Adrenal gland (tissue), 5 donors: ENCODE data around the gene CRACR2B.

Experiments used
- POLR2A ChIP-seq, 2 donors: fragments of 450-650 bp; IDR thresholded peaks; one replicate each; pipeline ENCODE4 v1.6.1; 2017; ENCODE audit warnings: antibody characterized with exemption in 2 of 2, mild to moderate bottlenecking in 2 of 2, moderate library complexity in 1 of 2
- TF ChIP-seq, protein P1 (sequence below), 6 experiments: fragments of 450-650 bp in 4 of 6; fragments of 200-600 bp in 2 of 6; sonication (generic) in 1 of 6; IDR thresholded peaks; 1 replicate in 5 of 6; 2 replicates in 1 of 6; pipeline versions ENCODE4 v1.5.1 to v1.8.0; 2016 to 2021; ENCODE audit warnings: antibody characterized with exemption in 6 of 6, mild to moderate bottlenecking in 2 of 6, moderate library complexity in 1 of 6
- donor health status: DM: no; HTN: no; CAD: no.

GRCh38 chr11:859394-860131, 31.8 kb downstream of the CRACR2B start:
- TF ChIP-seq POLR2A (IDR thresholded peaks at IDR 0.05): no peak
- TF ChIP-seq, protein P1, sequence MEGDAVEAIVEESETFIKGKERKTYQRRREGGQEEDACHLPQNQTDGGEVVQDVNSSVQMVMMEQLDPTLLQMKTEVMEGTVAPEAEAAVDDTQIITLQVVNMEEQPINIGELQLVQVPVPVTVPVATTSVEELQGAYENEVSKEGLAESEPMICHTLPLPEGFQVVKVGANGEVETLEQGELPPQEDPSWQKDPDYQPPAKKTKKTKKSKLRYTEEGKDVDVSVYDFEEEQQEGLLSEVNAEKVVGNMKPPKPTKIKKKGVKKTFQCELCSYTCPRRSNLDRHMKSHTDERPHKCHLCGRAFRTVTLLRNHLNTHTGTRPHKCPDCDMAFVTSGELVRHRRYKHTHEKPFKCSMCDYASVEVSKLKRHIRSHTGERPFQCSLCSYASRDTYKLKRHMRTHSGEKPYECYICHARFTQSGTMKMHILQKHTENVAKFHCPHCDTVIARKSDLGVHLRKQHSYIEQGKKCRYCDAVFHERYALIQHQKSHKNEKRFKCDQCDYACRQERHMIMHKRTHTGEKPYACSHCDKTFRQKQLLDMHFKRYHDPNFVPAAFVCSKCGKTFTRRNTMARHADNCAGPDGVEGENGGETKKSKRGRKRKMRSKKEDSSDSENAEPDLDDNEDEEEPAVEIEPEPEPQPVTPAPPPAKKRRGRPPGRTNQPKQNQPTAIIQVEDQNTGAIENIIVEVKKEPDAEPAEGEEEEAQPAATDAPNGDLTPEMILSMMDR (IDR thresholded peaks at IDR 0.05): no peak
